ENCODE results near the gene PFDN1. TPM values are rescaled to one million over a fixed set of nuclear protein-coding genes. Genes with fewer than 3 reads are reported as not detected.

The PFDN1 gene
- total RNA-seq, 1 donor from 2014 or later, result 57.9 TPM

GRCh38 chr5:140298183-140298601 lies 4.7 kb downstream of the PFDN1 start:
- Mint-ChIP-seq H3K36me3 (ENCODE audit: low read depth) (peaks cover 21% of the 10 kb centered on the region), H3K27me3 (no peaks in the 10 kb centered on the region), H3K4me3 (no peak overlapping the region), H3K4me1 (peaks cover 30% of the 10 kb centered on the region), H3K27ac (no peak overlapping the region), H3K9me3 (no peaks in the 10 kb centered on the region)
- DNase-seq, result no peak
- intact Hi-C loops (cut with micrococcal nuclease), result no loop called here

- H3K36me3 Mint-ChIP-seq (ENCODE audit: low read depth), result peaks cover 21% of the 10 kb centered on the region
- no peak overlapping the region for H3K27ac Mint-ChIP-seq
- H3K4me1 Mint-ChIP-seq, result peaks cover 34% of the 10 kb centered on the region
Observed at GRCh38 chr5:140297283-140297682, 5.6 kb downstream of the PFDN1 start.

GRCh38 chr5:140296289-140296688 lies 6.6 kb downstream of the PFDN1 start:
- DNase-seq, result no peak
- Mint-ChIP-seq H3K36me3 (ENCODE audit: low read depth) (peaks cover 24% of the 10 kb centered on the region), H3K4me1 (peaks cover 32% of the 10 kb centered on the region), H3K27me3 (no peaks in the 10 kb centered on the region), H3K9me3 (no peaks in the 10 kb centered on the region), H3K4me3 (no peak overlapping the region), H3K27ac (no peak overlapping the region)
- intact Hi-C loops (cut with micrococcal nuclease), result no loop called here

More at GRCh38 chr5:140297283-140297682, 5.6 kb downstream of the PFDN1 start:
- Mint-ChIP-seq H3K9me3 (no peaks in the 10 kb centered on the region), H3K27me3 (no peaks in the 10 kb centered on the region), H3K4me3 (no peak overlapping the region)
- intact Hi-C loops (cut with micrococcal nuclease), result no loop called here
- DNase-seq, result no peak

GRCh38 chr5:140295414-140295813 lies 7.5 kb downstream of the PFDN1 start:
- intact Hi-C loops (cut with micrococcal nuclease), result no loop called here
- Mint-ChIP-seq H3K9me3 (no peaks in the 10 kb centered on the region), H3K36me3 (ENCODE audit: low read depth) (peaks cover 25% of the 10 kb centered on the region), H3K4me3 (no peak overlapping the region), H3K27me3 (no peaks in the 10 kb centered on the region), H3K4me1 (peaks cover 34% of the 10 kb centered on the region), H3K27ac (no peak overlapping the region)
- no peak for DNase-seq

- Mint-ChIP-seq H3K4me3 (no peak overlapping the region), H3K36me3 (ENCODE audit: low read depth) (peaks cover 23% of the 10 kb centered on the region), H3K9me3 (no peaks in the 10 kb centered on the region), H3K4me1 (peaks cover 33% of the 10 kb centered on the region), H3K27me3 (no peaks in the 10 kb centered on the region), H3K27ac (no peak overlapping the region)
- DNase-seq, result no peak
- intact Hi-C loops (cut with micrococcal nuclease), result no loop called here
Observed at GRCh38 chr5:140294753-140295152, 8.1 kb downstream of the PFDN1 start.

- Mint-ChIP-seq H3K27ac (no peak overlapping the region), H3K9me3 (no peaks in the 10 kb centered on the region), H3K4me3 (no peak overlapping the region), H3K36me3 (ENCODE audit: low read depth) (peaks cover 21% of the 10 kb centered on the region), H3K27me3 (no peaks in the 10 kb centered on the region), H3K4me1 (peaks cover 31% of the 10 kb centered on the region)
- no peak for DNase-seq
- intact Hi-C loops (cut with micrococcal nuclease), result no loop called here
Observed at GRCh38 chr5:140293849-140294100, 9.1 kb downstream of the PFDN1 start.

GRCh38 chr5:140293091-140293848 lies 9.6 kb downstream of the PFDN1 start:
- Mint-ChIP-seq H3K36me3 (ENCODE audit: low read depth) (peaks cover 20% of the 10 kb centered on the region), H3K4me1 (peaks cover 31% of the 10 kb centered on the region), H3K27me3 (no peaks in the 10 kb centered on the region), H3K27ac (peak overlapping the region; percentile 54), H3K4me3 (peak overlapping the region; percentile 26), H3K9me3 (no peaks in the 10 kb centered on the region)
- intact Hi-C loops (cut with micrococcal nuclease), result no loop called here
- DNase-seq, result no peak

GRCh38 chr5:140292212-140293036 lies 10.5 kb downstream of the PFDN1 start:
- intact Hi-C loops (cut with micrococcal nuclease), result no loop called here
- Mint-ChIP-seq H3K9me3 (no peaks in the 10 kb centered on the region), H3K27me3 (no peaks in the 10 kb centered on the region), H3K27ac (peak overlapping the region; percentile 54), H3K4me3 (peak overlapping the region; percentile 26), H3K4me1 (peaks cover 33% of the 10 kb centered on the region), H3K36me3 (ENCODE audit: low read depth) (peaks cover 17% of the 10 kb centered on the region)
- DNase-seq, result no peak

GRCh38 chr5:140287801-140288521 lies 14.9 kb downstream of the PFDN1 start:
- no peaks in the 10 kb centered on the region for H3K9me3 Mint-ChIP-seq

GRCh38 chr5:140286424-140286823 lies 16.5 kb downstream of the PFDN1 start:
- H3K36me3 Mint-ChIP-seq (ENCODE audit: low read depth), result peaks cover 8% of the 10 kb centered on the region
- H3K27me3 Mint-ChIP-seq, result no peaks in the 10 kb centered on the region
- DNase-seq, result no peak
- intact Hi-C loops (cut with micrococcal nuclease), result no loop called here
- H3K9me3 Mint-ChIP-seq, result no peaks in the 10 kb centered on the region
- H3K4me1 Mint-ChIP-seq, result peaks cover 23% of the 10 kb centered on the region
- no peak overlapping the region for H3K4me3 Mint-ChIP-seq
- H3K27ac Mint-ChIP-seq, result no peak overlapping the region

More at GRCh38 chr5:140287801-140288521, 14.9 kb downstream of the PFDN1 start:
- intact Hi-C loops (cut with micrococcal nuclease), result no loop called here
- no peaks in the 10 kb centered on the region for H3K27me3 Mint-ChIP-seq
- H3K27ac Mint-ChIP-seq, result no peak overlapping the region
- H3K4me1 Mint-ChIP-seq, result peaks cover 27% of the 10 kb centered on the region
- peaks cover 10% of the 10 kb centered on the region for H3K36me3 Mint-ChIP-seq (ENCODE audit: low read depth)
- DNase-seq, result no peak
- H3K4me3 Mint-ChIP-seq, result no peak overlapping the region

GRCh38 chr5:140284013-140284412 lies 18.9 kb downstream of the PFDN1 start:
- intact Hi-C loops (cut with micrococcal nuclease), result no loop called here
- Mint-ChIP-seq H3K27me3 (no peaks in the 10 kb centered on the region), H3K4me1 (peaks cover 14% of the 10 kb centered on the region), H3K9me3 (no peaks in the 10 kb centered on the region), H3K27ac (no peak overlapping the region), H3K4me3 (no peak overlapping the region), H3K36me3 (ENCODE audit: low read depth) (peaks cover 2% of the 10 kb centered on the region)
- no peak for DNase-seq

- Mint-ChIP-seq H3K9me3 (no peaks in the 10 kb centered on the region), H3K4me3 (no peak overlapping the region), H3K36me3 (ENCODE audit: low read depth) (peaks cover 13% of the 10 kb centered on the region), H3K27ac (no peak overlapping the region), H3K4me1 (peaks cover 15% of the 10 kb centered on the region), H3K27me3 (no peaks in the 10 kb centered on the region)
- no peak for DNase-seq
- intact Hi-C loops (cut with micrococcal nuclease), result no loop called here
Observed at GRCh38 chr5:140282266-140282665, 20.6 kb downstream of the PFDN1 start.

GRCh38 chr5:140275837-140276236 lies 27.1 kb downstream of the PFDN1 start:
- no peaks in the 10 kb centered on the region for H3K27me3 Mint-ChIP-seq
- peaks cover 3% of the 10 kb centered on the region for H3K9me3 Mint-ChIP-seq
- no peak for DNase-seq
- peaks cover 13% of the 10 kb centered on the region for H3K4me1 Mint-ChIP-seq
- H3K4me3 Mint-ChIP-seq, result no peak overlapping the region
- intact Hi-C loops (cut with micrococcal nuclease), result no loop called here
- H3K36me3 Mint-ChIP-seq (ENCODE audit: low read depth), result peaks cover 37% of the 10 kb centered on the region
- H3K27ac Mint-ChIP-seq, result no peak overlapping the region

GRCh38 chr5:140273401-140273877 lies 29.5 kb downstream of the PFDN1 start:
- H3K27me3 Mint-ChIP-seq, result no peaks in the 10 kb centered on the region
- H3K27ac Mint-ChIP-seq, result no peak overlapping the region
- peaks cover 33% of the 10 kb centered on the region for H3K36me3 Mint-ChIP-seq (ENCODE audit: low read depth)
- H3K9me3 Mint-ChIP-seq, result peaks cover 3% of the 10 kb centered on the region
- peaks cover 9% of the 10 kb centered on the region for H3K4me1 Mint-ChIP-seq
- intact Hi-C loops (cut with micrococcal nuclease), result no loop called here
- no peak overlapping the region for H3K4me3 Mint-ChIP-seq
- DNase-seq, result no peak

Data from activated CD4-positive, alpha-beta T cell treated with anti-CD3 and anti-CD28 coated beads, Interleukin-2, amount 10 ng/mL, durations not matched to agents 24 days and 14 days (primary cell).